Measurements from ENCODE around the gene ANGPTL8.

GRCh38 chr19:11203194-11204075, 36.0 kb upstream of the ANGPTL8 start:
- peak; percentile 60 to 90 for TF ChIP-seq CTCF (conservative IDR thresholded peaks at IDR 0.05; ENCODE audit: low read depth in 2 of 2)
- TF ChIP-seq POLR2AphosphoS5 (IDR thresholded peaks at IDR 0.05; ENCODE audit: low read depth), result no peak
- TF ChIP-seq ZNF114 (CRISPR knock-in tag; IDR thresholded peaks at IDR 0.05), result no peak
- no peak for TF ChIP-seq EZH2 (IDR thresholded peaks at IDR 0.05; ENCODE audit: low read depth, unreplicated experiment)
- TF ChIP-seq REST (IDR thresholded peaks at IDR 0.05; ENCODE audit: unreplicated experiment), result no peak
- TF ChIP-seq EZH2phosphoT487 (IDR thresholded peaks at IDR 0.05; ENCODE audit: unreplicated experiment), result no peak
- TF ChIP-seq JUNB (IDR thresholded peaks at IDR 0.05; ENCODE audit: unreplicated experiment), result no peak
- no peak for TF ChIP-seq CREB1 (CRISPR knock-in tag; IDR thresholded peaks at IDR 0.05; ENCODE audit: low read depth)
- no peak for TF ChIP-seq NANOG (IDR thresholded peaks at IDR 0.05; ENCODE audit: borderline replicate concordance)
